HUDEP-2 (cell line): ENCODE measurements around the gene HIVEP3.

ENCODE experiments used
- DNase-seq, 76 experiments: peaks; one replicate each; lab custom pipeline; 2025; ENCODE audit not compliant: unreplicated experiment in 76 of 76; lab: John Stamatoyannopoulos, UW

HIVEP3 gene

DNA sequence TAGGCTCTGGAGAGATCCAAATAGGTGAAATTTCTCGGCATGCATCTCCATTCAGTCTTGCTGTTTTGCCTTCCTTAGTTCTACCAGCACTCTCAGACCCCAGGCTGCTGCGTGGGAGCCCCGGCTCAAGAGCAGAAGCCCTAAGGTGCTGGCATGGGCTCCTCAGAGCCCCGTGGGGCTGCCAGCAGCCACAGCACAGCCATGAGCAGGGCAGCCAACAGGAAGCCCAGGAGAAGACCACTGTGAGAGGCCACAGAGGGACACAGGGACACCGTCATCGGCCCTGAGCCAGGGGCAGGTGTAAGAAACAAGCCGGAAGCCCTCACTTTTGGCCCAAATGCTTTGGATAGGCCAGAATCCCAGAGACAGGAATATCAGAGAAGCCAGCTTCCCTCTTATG, 66.6 kb downstream of the HIVEP3 start:
- DNase-seq: no peak

DNA sequence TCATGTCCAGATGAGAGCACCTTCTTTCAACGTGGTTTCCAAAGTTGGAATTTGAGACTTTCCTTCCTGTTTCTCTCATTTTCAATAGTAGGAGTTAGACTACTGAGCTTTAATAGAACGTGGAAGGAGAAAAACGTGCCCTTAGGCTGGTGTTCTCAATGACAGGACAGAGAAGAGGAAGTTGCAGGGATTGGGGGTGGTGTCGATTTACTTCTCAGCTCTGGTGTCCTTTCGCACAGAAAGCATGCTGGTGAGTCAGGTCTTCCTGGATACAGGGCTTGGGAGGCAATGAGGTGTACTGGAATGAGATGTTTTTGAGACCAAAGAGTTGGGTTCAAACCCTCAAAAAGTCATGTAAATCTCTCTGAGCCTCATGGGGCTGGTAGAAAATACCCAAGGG, 67.1 kb downstream of the HIVEP3 start:
- DNase-seq: no peak

GRCh38 chr1:41850029-41850428, 68.7 kb downstream of the HIVEP3 start:
- DNase-seq: no peak

DNA sequence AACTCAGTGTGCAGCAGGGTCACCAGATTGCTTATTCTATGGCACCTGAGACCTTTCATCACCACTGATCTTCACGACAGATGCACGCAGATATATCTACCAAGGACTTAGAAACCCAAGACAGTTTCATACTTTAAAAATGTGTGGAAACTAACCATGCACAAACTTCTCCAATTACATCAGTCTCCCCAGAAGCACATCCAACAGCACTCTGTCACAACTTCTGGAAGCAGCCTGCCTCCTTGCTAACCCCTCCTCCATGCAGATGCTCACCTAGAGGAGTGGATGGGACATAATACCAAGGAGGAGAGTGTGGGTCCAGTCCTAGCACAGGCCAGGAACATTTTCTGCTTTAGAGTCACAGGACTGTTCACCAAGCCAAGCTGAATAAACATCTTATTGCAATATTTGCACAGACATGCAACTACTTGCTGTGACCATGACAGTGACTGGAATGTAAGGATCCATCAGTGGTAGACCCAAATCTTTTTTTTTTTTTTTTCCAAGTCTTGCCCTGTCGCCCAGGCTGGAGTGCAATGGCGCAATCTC, 69.4 kb downstream of the HIVEP3 start:
- no peak for DNase-seq

- DNase-seq: no peak
These were observed 70.3 kb downstream of the HIVEP3 start for GRCh38 chr1:41848216-41848952.

DNA sequence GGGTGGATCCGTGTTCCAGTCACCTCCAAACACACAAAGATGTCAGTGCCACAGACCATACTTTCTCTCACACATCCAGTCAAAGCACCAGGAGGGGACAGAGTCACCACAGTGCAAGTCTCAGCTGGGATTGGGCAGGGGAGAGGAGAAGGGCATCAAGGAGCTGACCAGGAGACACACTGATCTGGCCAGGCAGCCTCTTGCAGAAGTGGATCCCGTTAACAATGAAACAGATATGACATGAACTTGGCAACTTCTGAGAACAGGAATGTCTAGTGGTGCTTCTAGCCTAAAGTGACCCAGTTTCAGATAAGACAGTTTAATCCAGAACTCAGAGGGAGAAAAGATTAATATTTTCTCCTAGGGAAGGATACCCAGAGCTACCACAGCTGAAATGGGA, 71.0 kb downstream of the HIVEP3 start:
- DNase-seq: no peak

- DNase-seq: no peak
These were observed 71.9 kb downstream of the HIVEP3 start for GRCh38 chr1:41846625-41847405.

DNA sequence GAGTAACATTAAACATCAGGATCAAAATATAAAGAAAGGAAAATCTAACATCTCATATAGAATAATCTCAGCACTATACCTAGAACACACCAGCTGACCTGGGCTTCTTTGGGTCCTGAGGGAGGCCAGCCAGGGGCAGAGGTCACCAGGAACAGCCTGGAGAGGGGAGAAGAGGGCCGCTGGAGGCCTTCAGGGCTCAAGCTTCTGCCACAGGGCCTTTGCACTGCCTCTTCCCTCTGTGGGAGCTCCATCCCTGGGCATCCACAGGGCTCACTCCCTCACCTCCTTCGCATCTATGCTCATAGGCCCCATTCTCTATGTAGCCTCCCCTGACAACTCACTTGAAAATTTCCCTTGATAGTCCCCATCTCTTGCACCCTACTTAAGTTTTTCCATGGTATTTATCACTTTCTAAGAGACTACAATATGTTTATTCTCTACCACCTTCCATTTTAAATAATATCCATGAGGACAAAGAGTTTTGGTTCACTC, 73.9 kb downstream of the HIVEP3 start:
- DNase-seq: no peak

GRCh38 chr1:41844255-41844654, 74.5 kb downstream of the HIVEP3 start:
- no peak for DNase-seq

GRCh38 chr1:41842993-41843755, 75.5 kb downstream of the HIVEP3 start:
- no peak for DNase-seq

DNA sequence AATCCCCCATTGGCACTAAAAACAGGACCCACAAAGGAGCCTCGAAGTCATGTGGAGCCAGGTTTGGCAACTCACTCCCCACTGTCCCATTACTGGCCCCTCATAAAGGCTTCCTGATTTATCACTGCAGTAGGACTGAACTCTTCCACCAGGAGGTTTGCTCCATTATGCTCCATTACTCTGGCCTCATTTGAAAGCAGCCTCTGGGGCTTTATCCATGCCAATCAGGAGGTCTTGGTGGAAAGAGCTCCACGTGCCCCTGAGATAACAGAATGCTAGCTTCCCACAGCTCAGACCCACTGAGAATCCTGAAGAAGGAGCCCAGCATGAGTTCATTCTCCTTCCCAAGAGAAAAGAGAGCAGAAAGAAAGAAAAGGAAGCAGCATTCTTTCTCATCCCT, 76.4 kb downstream of the HIVEP3 start:
- no peak for DNase-seq

DNA sequence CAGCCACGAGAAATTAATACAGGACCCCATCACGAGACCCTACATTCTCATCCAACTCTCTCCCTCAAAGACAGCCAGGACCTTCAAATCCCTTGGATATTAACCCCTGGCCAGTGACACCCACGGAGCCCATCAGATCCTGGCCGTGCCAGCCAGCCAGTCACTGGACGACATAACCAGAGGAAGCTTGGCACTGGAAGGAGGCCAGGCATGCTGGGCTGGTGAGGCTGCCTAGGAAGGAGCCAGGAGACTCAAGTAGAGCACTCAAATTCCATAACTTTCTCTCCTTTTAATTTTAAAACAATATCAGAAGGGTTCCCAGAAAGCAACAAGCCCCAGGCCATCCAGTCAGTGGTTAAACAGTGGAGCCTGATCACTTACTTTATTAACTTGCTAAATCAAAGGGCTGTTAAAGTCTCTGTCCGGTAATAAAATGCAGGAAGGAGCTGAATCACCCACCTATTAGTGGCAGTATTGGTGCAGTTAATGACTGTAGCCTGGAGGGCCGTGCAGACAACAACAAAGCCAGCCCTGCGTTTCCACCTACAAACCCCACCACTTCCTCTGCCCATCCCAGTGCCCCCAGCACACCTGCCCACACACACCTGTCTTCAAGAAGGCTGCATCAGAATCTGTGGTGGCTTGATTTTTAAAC, 78.0 kb downstream of the HIVEP3 start:
- DNase-seq: no peak

DNA sequence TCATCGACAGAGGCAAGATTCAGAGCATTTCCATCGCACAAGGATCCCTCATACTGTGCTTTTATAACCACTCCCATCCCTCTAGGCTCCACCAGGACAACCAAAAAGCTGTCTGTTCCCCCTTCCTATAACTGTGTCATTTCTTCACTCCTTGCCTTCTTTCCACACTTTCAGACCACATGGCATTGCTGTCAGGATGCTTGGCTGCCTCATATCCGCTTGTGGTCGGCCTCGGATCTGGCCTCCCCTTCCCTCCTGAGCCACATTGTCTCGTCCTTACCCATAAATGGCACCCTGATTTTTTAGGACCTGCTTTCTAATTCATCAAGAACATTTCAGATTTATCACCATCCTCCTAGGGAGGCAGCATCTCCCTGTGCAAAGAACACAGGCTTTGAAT, 80.5 kb downstream of the HIVEP3 start:
- DNase-seq: no peak

DNA sequence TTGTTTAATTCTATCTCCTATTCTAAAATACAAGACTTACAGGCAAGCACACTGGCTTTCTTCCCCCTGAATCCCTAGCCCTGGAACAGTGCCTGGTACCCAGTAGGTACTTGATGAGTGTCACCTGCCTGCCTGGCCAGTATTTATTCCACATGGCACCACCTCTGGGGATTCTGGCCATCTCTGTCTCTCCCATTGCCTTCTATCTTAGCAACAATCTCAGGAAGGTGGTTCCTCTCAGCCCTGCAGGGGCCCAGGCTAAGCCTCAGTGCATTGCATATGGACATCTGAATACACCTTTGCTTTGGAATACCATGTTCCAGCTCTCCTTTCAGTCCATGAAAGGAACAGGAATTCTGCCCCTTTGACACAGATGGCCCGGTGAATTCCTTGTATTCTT, 81.0 kb downstream of the HIVEP3 start:
- DNase-seq: no peak

GRCh38 chr1:41835485-41835884, 83.2 kb downstream of the HIVEP3 start:
- DNase-seq: no peak

GRCh38 chr1:41833519-41834000, 85.2 kb downstream of the HIVEP3 start:
- DNase-seq: no peak

- DNase-seq: no peak
These were observed 88.0 kb downstream of the HIVEP3 start for GRCh38 chr1:41830726-41831125.

DNA sequence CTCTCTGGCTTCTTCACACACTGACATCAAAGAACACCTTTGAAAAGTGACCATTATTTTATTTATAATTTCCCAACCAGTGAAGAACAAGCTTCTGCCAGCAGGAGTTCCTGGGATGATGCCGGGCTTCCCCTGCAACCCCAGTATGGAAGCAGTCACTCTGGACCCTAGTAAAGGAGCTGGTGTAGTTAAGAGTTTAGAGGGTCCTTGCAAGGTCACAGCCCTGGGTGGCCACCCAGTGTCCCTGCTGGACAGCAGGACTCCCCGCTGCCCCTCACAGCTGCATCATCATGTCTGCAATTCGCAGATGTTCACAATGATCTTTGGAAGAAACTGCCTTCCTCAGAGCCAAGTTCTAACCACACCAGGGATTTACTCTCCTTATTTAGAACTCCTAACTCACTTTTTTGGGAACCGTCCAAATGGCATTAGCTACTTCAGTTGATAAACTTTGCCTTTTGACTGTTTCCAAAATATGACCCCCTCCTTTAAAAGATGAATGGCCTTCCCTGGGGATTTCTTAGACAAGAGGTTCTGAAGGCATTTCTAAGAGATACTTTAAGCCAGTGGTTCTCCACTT, 90.6 kb downstream of the HIVEP3 start:
- DNase-seq: no peak

- no peak for DNase-seq
These were observed 95.3 kb downstream of the HIVEP3 start for GRCh38 chr1:41823471-41823870.

- DNase-seq: no peak
These were observed 95.9 kb downstream of the HIVEP3 start for GRCh38 chr1:41822866-41823265.
